NCI-H510A treated with DMSO at 0.1 percent for 48 hours (cell line): Measurements from ENCODE around the gene ACTA1.
"Not testable (repeated sequence)": the region's sequence is repeated elsewhere in the genome, so short reads cannot be mapped to it uniquely, and the experiment has no call there.

Source experiments
- DNase-seq: peaks from one replicate; lab custom pipeline; 2025; lab: John Stamatoyannopoulos, UW

ACTA1 gene

GRCh38 chr1:229434005-229434640, at the start of gene ACTA1:
Gene ACTA1 (minus strand): TSS chr1:229434094. CDS start chr1:229433115, 979 bp downstream.
- DNase-seq, result no peak

- DNase-seq, result no peak
Observed at GRCh38 chr1:229482511-229482910, 48.6 kb upstream of the ACTA1 start.

- DNase-seq, result no peak
Observed at GRCh38 chr1:229480495-229480894, 46.6 kb upstream of the ACTA1 start.

- no peak for DNase-seq
Observed at GRCh38 chr1:229479660-229480399, 45.9 kb upstream of the ACTA1 start.

- DNase-seq, result no peak
Observed at GRCh38 chr1:229478852-229479251, 45.0 kb upstream of the ACTA1 start.

- not testable (repeated sequence) for DNase-seq
Observed at GRCh38 chr1:229475859-229476258, 42.0 kb upstream of the ACTA1 start.

- DNase-seq, result no peak
Observed at GRCh38 chr1:229474509-229474908, 40.6 kb upstream of the ACTA1 start.

- no peak for DNase-seq
Observed at GRCh38 chr1:229471175-229471574, 37.3 kb upstream of the ACTA1 start.

GRCh38 chr1:229470406-229471043, 36.6 kb upstream of the ACTA1 start:
- no peak for DNase-seq

- no peak for DNase-seq
Observed at GRCh38 chr1:229466887-229467286, 33.0 kb upstream of the ACTA1 start.

- DNase-seq, result no peak
Observed at GRCh38 chr1:229464672-229465071, 30.8 kb upstream of the ACTA1 start.

- DNase-seq, result no peak
Observed at GRCh38 chr1:229461032-229461668, 27.3 kb upstream of the ACTA1 start.

GRCh38 chr1:229459815-229460214, 25.9 kb upstream of the ACTA1 start:
- no peak for DNase-seq

GRCh38 chr1:229457436-229457835, 23.5 kb upstream of the ACTA1 start:
- DNase-seq, result no peak

GRCh38 chr1:229456016-229456415, 22.1 kb upstream of the ACTA1 start:
- no peak for DNase-seq

GRCh38 chr1:229454056-229454455, 20.2 kb upstream of the ACTA1 start:
- no peak for DNase-seq

GRCh38 chr1:229452956-229453801, 19.3 kb upstream of the ACTA1 start:
- DNase-seq, result no peak

- DNase-seq, result no peak
Observed at GRCh38 chr1:229448845-229449244, 15.0 kb upstream of the ACTA1 start.

- no peak for DNase-seq
Observed at GRCh38 chr1:229448354-229448753, 14.5 kb upstream of the ACTA1 start.

- DNase-seq, result no peak
Observed at GRCh38 chr1:229447809-229448252, 13.9 kb upstream of the ACTA1 start.

GRCh38 chr1:229445828-229446227, 11.9 kb upstream of the ACTA1 start:
- no peak for DNase-seq
